SW 1271 (cell line): ENCODE results near the gene HOXD11.

Source experiments
- DNase-seq, 2 experiments: peaks; one replicate each; lab custom pipeline; 2025; lab: John Stamatoyannopoulos, UW

Gene HOXD11

DNA sequence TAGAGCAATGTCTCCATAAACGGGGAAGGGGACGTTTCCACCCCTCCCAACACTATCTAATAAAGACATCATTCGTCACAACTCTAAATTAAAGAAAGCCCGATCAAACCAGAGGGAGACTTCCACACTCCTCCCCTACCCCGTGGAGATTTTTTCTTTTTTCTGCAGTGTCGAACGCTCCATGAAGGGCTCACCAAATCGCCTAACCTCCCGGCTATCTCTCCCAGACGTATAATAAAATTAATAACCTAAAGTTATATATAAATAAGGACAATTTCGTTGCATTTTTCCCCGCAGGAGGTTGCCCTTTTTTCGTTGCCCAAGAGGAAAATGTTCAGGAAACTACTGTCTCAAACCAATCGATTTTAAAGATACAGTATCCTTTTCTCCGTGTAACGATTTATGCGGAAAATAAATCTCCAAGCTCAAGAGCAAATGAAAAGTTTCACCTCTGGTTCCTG is 25.7 kb upstream of the HOXD11 start:
- no peak for DNase-seq

DNA sequence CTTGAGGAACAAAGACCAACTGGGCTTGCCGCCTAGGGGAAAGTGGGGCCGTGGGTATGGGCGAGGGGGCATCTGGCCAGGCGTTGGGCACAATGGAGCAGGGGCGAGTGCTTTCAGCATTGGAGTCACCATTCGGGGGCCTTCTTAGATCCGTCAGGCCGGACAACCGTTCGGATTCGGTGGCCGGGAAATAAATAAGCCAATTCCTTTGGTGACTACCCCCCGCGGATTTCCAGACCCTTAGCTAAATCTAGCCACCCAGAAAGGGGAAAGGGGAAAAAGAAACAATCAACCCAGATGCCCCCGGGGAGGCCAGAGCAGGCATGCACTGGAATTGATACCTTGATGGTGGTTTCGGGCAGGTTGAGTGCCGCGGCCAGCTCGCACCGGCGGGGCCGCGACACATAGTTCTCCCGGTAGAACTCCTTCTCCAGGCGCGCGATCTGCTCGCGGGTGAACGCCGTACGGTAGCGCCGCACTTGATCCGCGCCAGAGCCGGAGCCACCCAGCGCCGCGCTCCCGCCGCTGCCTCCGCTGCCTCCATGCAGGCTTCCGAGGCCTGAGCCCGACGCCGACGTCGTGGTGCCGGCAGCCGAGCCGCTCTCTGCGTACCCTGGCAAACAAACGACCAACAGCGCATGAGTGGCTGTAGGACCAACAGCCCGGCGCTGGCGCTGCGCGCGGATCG is 25.1 kb upstream of the HOXD11 start:
- DNase-seq: no peak

DNA sequence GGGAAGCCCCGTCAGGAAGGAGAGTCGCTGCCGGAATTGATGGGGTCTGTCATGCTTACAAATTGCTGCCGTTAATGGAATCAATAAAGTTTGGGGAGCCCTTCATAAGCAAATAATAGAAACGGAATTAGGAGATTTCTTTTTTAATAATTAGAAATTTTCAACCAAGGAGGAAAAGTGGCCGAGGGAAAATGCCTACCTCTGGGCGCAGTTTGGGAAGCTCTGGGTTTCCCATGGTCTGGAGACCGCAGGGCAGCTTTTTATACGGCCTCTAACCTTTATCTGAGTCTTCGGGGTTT is 24.6 kb upstream of the HOXD11 start:
- DNase-seq: no peak

GRCh38 chr2:176082824-176083751 is 24.0 kb upstream of the HOXD11 start:
- DNase-seq: no peak

DNA sequence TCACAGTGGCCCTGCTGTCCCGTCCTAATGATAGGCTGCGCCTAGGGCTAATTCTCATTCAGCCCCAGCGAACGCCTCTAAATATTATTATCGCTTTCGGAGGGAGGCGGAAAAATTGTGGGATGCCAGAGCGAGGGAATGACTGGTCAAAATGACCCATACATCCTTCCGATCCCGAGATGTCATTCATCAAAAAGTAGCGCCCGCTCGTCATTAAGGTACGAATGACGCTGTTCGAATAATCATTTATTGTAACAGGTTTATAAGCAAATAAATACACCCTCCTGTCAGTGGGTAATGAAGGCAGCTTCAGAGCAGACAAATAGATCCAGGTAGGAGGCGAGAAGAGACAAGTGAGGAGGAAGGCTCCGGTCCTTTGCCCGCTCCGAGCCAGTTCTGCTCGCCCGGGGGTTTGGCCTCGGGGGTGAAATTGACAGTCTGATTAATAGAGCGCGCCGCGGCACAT is 23.3 kb upstream of the HOXD11 start, which contains the start of gene EVX2:
TSS of gene EVX2 (minus strand) at position 167 of the 466 bp plus-strand sequence. CDS start 186 bp downstream, outside the sequence.
- no peak for DNase-seq

DNA sequence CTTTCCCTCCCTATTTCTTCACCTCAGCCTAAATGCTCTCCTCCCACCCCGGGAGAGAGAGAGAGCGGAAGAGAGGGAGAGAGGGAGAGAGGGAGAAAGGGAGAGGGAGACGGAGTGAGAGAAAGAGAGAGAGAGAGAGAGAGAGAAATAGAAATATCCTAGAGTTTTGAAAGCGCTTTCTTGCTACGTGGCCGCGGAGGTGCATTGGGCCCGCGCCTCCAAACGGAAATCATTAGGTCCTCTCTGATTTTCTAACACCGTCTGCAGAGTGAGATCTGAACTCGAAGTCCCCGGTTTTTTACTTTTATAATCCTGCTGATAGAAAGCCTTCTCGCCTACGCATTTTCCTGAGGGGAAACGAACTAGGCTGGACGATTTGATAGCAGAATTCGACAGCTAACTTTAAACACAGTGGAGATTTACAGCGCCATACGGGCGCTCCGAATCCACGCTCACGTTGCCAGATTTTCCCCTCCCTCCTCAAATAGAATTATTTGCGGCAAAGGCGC is 22.4 kb upstream of the HOXD11 start:
- DNase-seq: no peak

- no peak for DNase-seq
Measured at GRCh38 chr2:176085120-176085788, 21.8 kb upstream of the HOXD11 start.

DNA sequence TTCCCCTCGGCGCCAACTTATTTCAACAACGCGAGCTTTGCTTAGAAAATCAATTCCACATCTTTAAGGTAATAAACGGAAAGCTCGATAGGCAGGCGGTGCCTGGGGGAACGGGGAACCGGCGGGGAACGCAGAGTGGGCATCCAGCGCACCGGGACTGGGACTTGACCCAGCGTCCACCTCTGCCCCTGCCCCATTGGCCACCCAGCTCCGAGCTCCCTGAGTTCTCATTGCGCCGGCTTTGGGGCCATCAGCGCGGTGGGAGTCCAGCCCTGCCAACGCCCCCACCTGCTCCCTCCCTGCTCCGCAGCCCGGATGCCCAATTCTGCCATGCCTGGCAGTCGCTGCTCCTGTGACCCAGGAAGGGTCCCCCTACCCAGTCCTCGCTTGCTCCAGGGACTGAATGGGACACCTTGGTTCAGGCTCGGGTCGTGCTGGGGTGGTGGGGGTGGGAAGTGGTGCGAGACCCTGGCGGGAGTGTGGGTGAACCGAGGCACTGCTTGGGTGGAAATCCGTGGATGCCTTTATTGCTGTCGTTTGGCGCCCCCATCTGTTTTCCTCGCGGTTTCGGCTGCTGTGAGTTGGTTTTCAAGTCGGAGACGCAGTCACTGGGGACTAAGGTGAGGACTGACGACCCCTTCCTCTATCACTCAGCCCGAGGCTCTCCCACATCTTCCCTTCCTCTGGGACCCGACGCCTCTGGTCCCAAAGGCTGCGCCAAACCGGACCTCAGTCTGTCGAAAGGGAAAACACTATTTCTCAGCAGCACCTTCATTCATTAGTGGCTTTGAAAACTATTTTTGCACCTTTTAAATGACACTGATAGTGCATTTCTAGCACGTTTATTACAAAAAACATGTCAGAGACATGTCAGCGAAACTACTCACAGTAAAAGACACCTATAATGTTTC is 21.0 kb upstream of the HOXD11 start:
- no peak for DNase-seq

GRCh38 chr2:176087330-176088047 is 19.6 kb upstream of the HOXD11 start:
- no peak for DNase-seq

GRCh38 chr2:176088048-176088936 is 18.8 kb upstream of the HOXD11 start:
- DNase-seq: peak in 1 of 2 experiments; percentile 17

DNA sequence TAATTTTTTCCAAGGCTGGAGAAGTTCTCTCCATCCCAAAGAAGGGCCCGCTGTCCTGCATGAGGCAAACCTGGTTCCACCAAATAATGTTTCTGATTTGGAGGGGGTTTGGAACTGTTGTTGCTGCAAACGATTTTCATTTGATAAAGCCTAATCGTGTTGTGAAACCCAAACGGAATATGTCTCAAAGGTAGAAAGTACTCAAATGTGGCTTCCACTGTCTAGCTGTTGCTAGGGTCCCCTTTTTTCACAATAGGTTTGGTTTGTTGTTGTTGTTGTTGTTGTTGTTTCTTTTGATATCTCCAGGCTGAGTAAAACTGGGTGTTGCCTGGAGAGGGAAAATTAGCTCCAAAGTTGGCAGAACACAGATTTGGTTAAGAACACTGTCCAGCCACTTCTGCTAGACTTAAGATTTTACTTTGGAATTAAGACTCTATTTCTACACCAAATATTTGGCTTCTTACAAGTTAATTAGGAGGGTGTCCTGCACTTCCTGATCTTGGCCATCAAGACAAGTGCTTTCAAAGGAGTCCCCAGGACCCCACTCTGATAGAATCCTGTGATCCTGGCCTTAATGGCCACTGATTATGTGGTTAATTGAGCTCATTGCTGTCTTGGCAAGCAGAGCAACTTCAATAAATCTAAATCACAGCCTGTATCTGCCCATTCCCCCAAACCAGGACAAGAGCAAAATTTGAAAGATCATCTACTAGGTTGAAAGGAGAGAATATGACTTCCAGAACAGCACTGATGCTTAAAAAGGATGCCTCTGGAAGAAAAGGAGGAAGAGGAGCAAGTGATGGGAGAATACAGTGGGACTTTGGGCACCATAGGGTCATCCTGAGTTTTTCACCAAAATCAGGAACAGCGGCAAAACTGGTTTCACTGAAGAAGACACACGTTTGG is 17.9 kb upstream of the HOXD11 start:
- DNase-seq: no peak

DNA sequence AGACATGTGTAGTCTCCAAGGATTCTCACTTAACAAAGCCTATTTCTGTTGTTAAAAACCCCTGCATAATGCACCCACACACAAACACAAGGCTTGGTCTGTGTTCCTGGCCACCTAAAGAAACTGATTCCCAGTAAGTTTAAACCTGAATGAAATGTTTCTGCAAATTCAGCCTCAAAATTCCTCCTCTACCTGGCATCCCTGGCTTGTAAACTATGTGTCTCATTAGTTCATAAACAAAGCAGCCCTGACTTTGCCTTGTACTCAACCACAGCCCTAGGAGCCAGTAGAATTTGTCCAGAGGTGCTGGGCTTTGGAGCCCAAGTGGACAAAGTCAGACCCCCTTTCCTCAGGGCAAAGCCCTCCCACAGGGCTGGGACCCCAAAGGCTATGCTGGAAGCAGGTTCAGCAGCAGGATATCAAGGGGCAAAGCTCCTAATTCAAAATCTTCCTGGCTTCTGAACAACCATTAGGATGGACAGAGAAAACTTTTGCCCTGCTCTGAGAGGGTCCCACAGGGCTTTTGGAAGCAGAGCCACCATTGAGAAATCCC is 17.2 kb upstream of the HOXD11 start:
- DNase-seq: no peak

DNA sequence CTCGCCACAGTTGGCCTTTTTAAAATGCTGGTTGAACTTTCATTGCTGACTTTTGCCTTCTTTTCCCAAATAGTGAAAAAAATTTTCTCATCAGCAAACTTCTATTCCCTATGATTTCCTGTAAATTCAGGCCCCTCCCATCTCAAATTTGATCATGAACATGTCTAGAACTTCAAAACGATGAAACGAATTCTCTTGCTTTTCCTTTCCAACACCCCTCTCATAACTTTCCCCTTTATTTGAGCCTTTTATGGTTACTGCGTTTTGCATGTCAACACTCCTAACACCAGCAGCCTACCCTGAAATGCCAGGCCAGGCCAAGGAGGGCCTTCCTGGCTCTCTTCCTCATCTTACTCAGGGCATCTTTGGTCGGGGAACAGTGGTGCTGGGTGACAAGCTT is 16.2 kb upstream of the HOXD11 start:
- no peak for DNase-seq

- DNase-seq: no peak
Measured at GRCh38 chr2:176091329-176092258, 15.5 kb upstream of the HOXD11 start.

GRCh38 chr2:176092270-176093144 is 14.6 kb upstream of the HOXD11 start, which contains the start of gene HOXD13:
TSS of gene HOXD13 (plus strand) at chr2:176092721. CDS start at chr2:176092891, 170 bp downstream.
- DNase-seq: no peak
